Ishikawa (cell line): ENCODE data around the gene ZNF536.

Experiments
- CEBPB ChIP-seq: IDR thresholded peaks from 2 replicates; pipeline ENCODE4 v1.6.1; 2012
- CREB1 ChIP-seq: IDR thresholded peaks from 2 replicates; pipeline ENCODE4 v1.6.1; 2012; ENCODE audit warnings: low read depth
- EGR1 ChIP-seq: IDR thresholded peaks from 2 replicates; pipeline ENCODE4 v1.6.1; 2012
- EP300 ChIP-seq: IDR thresholded peaks from 2 replicates; pipeline ENCODE4 v1.6.1; 2012; ENCODE audit warnings: borderline replicate concordance
- FOXM1 ChIP-seq: IDR thresholded peaks from 2 replicates; pipeline ENCODE4 v1.6.1; 2012; ENCODE audit warnings: low read depth, borderline replicate concordance
- MAX ChIP-seq: IDR thresholded peaks from 2 replicates; pipeline ENCODE4 v1.6.1; 2012
- NFIC ChIP-seq: IDR thresholded peaks from 2 replicates; pipeline ENCODE4 v1.6.1; 2012
- RAD21 ChIP-seq: IDR thresholded peaks from 2 replicates; pipeline ENCODE4 v1.6.1; 2012; ENCODE audit warnings: low read depth
- REST ChIP-seq: IDR thresholded peaks from 2 replicates; pipeline ENCODE4 v1.6.1; 2012; ENCODE audit warnings: low read depth, mild to moderate bottlenecking
- TAF1 ChIP-seq: IDR thresholded peaks from 2 replicates; pipeline ENCODE4 v1.6.1; 2012; ENCODE audit warnings: low read depth, mild to moderate bottlenecking
- TCF12 ChIP-seq: IDR thresholded peaks from 2 replicates; pipeline ENCODE4 v1.6.1; 2012; ENCODE audit warnings: low read depth
- TEAD4 ChIP-seq: IDR thresholded peaks from 2 replicates; pipeline ENCODE4 v1.6.1; 2012
- USF1 ChIP-seq: IDR thresholded peaks from 2 replicates; pipeline ENCODE4 v1.6.1; 2012
- YY1 ChIP-seq: IDR thresholded peaks from 2 replicates; pipeline ENCODE4 v1.6.1; 2012; ENCODE audit warnings: low read depth
- ZBTB7A ChIP-seq: IDR thresholded peaks from 2 replicates; pipeline ENCODE4 v1.6.1; 2012; ENCODE audit warnings: low read depth

The ZNF536 gene

GRCh38 chr19:30473334-30473867, 101.2 kb downstream of the ZNF536 start:
- TF ChIP-seq MAX (no peak), TCF12 (no peak), USF1 (no peak), YY1 (no peak)

- TF ChIP-seq MAX: no peak
- no peak for TF ChIP-seq CEBPB
- TF ChIP-seq TCF12: no peak
- no peak for TF ChIP-seq TAF1
- no peak for TF ChIP-seq TEAD4
- TF ChIP-seq CREB1: no peak
- no peak for TF ChIP-seq USF1
- no peak for TF ChIP-seq ZBTB7A
- no peak for TF ChIP-seq NFIC
- no peak for TF ChIP-seq REST
- TF ChIP-seq FOXM1: no peak
- no peak for TF ChIP-seq EGR1
- no peak for TF ChIP-seq YY1
- TF ChIP-seq RAD21: no peak
- TF ChIP-seq EP300: no peak
These were observed 104.8 kb downstream of the ZNF536 start for GRCh38 chr19:30476997-30477396.

- TF ChIP-seq YY1 (no peak), TCF12 (no peak), RAD21 (no peak), REST (no peak), NFIC (no peak), TEAD4 (no peak), TAF1 (no peak), MAX (no peak), EGR1 (no peak), CEBPB (no peak), FOXM1 (no peak), USF1 (no peak), EP300 (no peak), ZBTB7A (no peak), CREB1 (no peak)
These were observed 107.0 kb downstream of the ZNF536 start for GRCh38 chr19:30479231-30479630.

GRCh38 chr19:30480097-30480496, 107.9 kb downstream of the ZNF536 start:
- TF ChIP-seq TEAD4: no peak
- no peak for TF ChIP-seq NFIC
- no peak for TF ChIP-seq TCF12
- no peak for TF ChIP-seq EP300

GRCh38 chr19:30481063-30481462, 108.9 kb downstream of the ZNF536 start:
- TF ChIP-seq ZBTB7A (no peak), TAF1 (no peak), TCF12 (no peak), YY1 (no peak), REST (no peak), USF1 (no peak), EP300 (no peak), CREB1 (no peak), TEAD4 (no peak), MAX (no peak), FOXM1 (no peak), EGR1 (no peak)
